DOHH2 (cell line): ENCODE measurements around the gene FPR2.
"Not testable (repeated sequence)": the region's sequence is repeated elsewhere in the genome, so short reads cannot be mapped to it uniquely, and the experiment has no call there.

ENCODE experiments used
- EZH2phosphoT487 ChIP-seq: fragments of 200-600 bp; sonication (generic); IDR thresholded peaks from 2 replicates; pipeline ENCODE4 v1.6.1; 2017; ENCODE audit warnings: borderline replicate concordance, mild to moderate bottlenecking, antibody characterized with exemption, low read length, moderate library complexity, mixed read lengths
- TF ChIP-seq, protein P1 (sequence below): fragments of 200-600 bp; sonication (generic); IDR thresholded peaks from one replicate; pipeline ENCODE4 v1.5.1; 2014; ENCODE audit warnings: antibody characterized with exemption, mild to moderate bottlenecking, low read depth, low read length; ENCODE audit not compliant: poor library complexity, severe bottlenecking

DNA sequence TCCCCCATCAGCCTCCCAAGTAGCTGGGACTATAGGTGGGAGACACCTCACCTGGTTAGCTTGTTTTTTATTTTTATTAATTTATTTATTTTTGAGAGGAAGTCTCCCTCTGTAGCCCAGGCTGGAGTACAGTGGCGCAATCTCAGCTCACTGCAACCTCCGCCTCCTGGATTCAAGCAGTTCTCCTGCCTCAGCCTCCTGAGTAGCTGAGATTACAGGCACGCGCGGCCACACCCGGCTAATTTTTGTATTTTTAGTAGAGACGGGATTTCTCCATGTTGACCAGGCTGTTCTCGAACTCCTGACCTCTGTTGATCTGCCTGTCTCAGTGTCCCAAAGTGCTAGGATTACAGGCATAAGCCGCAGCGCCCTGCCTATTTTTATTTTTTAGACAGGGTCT lies 22.5 kb upstream of the FPR2 start:
- TF ChIP-seq, protein P1, sequence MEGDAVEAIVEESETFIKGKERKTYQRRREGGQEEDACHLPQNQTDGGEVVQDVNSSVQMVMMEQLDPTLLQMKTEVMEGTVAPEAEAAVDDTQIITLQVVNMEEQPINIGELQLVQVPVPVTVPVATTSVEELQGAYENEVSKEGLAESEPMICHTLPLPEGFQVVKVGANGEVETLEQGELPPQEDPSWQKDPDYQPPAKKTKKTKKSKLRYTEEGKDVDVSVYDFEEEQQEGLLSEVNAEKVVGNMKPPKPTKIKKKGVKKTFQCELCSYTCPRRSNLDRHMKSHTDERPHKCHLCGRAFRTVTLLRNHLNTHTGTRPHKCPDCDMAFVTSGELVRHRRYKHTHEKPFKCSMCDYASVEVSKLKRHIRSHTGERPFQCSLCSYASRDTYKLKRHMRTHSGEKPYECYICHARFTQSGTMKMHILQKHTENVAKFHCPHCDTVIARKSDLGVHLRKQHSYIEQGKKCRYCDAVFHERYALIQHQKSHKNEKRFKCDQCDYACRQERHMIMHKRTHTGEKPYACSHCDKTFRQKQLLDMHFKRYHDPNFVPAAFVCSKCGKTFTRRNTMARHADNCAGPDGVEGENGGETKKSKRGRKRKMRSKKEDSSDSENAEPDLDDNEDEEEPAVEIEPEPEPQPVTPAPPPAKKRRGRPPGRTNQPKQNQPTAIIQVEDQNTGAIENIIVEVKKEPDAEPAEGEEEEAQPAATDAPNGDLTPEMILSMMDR = not testable (repeated sequence)
- not testable (repeated sequence) for TF ChIP-seq EZH2phosphoT487
